ENCODE results near the gene PLEKHH3.

The PLEKHH3 gene

GRCh38 chr17:42684929-42685556 lies 8.2 kb upstream of the PLEKHH3 start:
- DNase-seq = no peak

DNA sequence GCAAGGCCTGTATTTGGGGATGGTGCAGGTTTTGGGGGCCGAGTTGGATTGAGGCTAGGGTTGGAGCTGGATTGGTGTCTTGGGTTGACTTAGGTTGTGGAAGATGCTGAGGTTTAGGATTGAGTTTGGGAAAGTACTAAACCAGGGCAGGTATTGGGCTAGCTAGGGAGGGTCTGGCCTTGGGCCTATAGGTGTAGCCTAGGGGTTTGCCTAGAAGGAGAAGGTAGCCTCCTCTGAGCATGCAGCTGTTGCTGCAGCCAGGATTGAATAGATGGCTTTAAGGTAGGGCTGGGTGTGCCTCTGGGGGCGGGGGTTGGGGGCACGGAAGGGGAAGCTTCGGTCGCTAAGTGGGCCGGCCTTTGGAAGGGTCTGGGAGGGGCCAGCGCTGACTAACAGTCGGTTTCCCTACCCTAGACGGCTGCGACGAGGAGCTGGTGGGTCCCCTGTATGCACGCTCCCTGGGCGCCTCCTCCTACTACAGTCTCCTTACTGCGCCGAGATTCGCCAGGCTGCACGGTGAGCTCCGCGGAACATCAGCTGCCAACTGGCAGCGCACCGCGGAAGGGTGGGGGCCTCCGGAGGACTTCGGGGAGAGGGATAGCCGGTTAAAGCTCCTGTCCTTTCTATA lies 6.7 kb upstream of the PLEKHH3 start:
- DNase-seq = no peak

DNA sequence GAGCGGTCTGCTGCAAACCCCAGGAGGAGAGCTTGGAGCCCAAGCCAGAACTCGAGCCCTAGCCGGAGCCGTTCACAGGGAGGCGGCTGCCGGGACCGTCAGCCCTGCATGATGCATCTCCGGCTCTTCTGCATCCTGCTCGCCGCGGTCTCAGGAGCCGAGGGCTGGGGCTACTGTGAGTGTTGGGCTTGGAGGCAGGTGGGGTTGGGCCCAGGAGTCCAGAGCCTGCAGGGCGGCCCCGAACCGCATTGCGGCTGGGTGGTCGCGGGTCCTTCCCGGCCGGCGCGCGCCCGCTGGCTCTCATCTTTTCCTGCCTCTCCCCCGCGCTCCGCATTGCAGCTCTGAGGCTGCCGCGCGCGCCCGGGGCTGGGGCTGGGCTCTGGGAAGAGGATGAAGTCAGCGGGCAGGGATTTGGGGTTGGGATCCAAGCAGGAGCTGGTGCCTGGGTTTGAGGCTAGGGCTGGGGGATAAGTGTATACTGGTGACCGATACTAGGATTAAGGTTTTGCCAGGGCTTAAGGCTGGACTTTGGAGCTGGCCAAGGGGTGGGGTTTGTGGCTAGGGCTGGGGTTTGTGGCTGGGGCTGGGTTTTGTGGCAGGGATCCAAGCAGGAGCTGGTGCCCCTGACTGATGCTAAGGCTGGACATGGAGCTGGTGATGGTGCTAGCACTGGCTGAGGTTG lies 6.1 kb upstream of the PLEKHH3 start:
- peak; percentile 37 for DNase-seq

GRCh38 chr17:42681976-42682721 lies 5.4 kb upstream of the PLEKHH3 start, which contains the start of gene CNTNAP1:
Gene CNTNAP1 (plus strand): TSS chr17:42682531. CDS start chr17:42682830, 299 bp downstream.
- DNase-seq = no peak

- DNase-seq = no peak
Measured at GRCh38 chr17:42680331-42680808, 3.6 kb upstream of the PLEKHH3 start.

- DNase-seq = peak; percentile 76
Measured at GRCh38 chr17:42679492-42680330, 2.9 kb upstream of the PLEKHH3 start.

GRCh38 chr17:42678951-42679491 lies 2.2 kb upstream of the PLEKHH3 start:
- DNase-seq = peak; percentile 51

- peak; percentile 83 for DNase-seq
Measured at GRCh38 chr17:42677921-42678781, 1.4 kb upstream of the PLEKHH3 start.

- peak; percentile 99 for DNase-seq
Measured at GRCh38 chr17:42677012-42677857, 441 bp upstream of the PLEKHH3 start.

DNA sequence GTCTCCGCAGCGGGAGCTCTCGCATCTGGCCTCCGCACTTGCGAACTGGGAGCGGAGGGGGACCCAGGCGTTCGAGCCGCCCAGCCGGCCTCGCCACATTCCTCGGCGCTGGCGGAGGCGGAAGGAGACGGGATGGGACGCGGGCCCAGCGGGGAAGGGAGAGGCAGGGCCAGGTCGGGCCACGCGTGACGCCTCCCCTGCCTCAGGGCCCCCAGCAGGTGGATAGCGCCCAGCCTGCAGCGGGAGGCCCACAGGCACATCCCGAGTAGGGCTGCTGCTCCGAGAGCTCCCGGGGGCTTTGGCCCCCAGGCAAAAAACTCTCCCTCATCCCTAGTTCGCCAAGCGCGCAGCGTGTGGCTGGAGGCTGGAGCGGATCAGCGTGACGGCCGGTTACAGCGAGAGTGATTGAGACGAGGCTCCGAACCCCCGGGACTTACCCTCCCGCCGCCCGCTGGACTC lies 800 bp downstream of the PLEKHH3 start:
- DNase-seq = no peak

DNA sequence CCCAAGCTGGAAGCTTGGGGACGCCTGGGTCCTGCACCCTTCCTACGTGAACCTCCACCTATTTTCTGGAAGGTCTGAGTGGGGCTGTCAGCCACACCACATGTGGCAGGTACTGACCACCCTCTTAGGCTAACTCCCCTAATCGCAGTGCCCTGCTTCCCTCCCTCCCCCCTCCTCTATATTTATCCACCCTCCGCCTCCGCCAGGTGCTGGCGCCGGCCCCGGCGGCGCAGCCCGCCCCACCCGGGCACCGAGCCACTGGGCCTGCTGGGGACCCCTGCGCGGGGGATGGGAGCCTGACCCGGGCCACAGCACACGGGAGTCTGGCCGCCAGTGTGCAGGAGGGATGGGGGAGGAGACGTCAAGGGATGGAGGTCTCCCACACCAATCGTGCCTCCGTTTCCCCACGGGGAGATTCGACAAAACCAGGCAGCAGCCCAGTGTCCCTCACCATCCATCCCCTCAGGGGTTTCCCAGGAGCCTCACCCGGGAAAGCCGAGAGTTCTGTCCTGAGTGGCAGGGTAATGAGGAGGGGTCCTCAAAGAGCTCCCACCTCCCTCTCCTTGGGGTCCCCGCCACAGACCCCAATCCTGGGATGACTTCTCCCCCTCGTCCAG lies 1.3 kb downstream of the PLEKHH3 start:
- no peak for DNase-seq

DNA sequence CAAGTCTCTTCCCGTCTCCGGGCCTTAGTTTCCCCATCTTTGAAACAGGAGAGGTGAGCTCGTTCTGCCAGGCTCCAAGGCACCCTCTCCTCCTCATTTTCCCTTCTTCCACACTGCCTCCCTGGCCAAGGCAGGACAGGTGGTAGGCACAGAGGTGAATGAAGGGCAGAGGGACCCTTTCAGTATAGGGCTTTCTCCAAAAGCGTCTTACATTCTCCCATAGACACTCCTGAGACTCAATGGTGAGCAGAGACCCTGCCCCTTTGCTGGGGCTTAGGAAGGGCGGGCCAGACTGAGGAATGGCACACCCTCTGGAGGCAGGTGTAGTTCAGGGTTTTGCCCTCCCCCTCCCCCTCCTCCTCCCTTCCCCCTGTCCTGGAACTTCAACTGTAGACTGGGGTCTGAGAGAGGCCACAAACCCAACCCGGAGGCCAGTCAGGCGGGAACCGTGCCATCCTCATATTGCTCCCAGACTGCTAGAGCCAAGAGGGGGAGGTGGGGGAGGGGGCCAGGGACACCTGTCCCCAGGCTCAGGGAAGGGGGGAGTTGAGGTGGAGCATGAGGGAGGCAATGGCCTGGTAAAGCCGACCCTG lies 1.9 kb downstream of the PLEKHH3 start:
- no peak for DNase-seq

DNA sequence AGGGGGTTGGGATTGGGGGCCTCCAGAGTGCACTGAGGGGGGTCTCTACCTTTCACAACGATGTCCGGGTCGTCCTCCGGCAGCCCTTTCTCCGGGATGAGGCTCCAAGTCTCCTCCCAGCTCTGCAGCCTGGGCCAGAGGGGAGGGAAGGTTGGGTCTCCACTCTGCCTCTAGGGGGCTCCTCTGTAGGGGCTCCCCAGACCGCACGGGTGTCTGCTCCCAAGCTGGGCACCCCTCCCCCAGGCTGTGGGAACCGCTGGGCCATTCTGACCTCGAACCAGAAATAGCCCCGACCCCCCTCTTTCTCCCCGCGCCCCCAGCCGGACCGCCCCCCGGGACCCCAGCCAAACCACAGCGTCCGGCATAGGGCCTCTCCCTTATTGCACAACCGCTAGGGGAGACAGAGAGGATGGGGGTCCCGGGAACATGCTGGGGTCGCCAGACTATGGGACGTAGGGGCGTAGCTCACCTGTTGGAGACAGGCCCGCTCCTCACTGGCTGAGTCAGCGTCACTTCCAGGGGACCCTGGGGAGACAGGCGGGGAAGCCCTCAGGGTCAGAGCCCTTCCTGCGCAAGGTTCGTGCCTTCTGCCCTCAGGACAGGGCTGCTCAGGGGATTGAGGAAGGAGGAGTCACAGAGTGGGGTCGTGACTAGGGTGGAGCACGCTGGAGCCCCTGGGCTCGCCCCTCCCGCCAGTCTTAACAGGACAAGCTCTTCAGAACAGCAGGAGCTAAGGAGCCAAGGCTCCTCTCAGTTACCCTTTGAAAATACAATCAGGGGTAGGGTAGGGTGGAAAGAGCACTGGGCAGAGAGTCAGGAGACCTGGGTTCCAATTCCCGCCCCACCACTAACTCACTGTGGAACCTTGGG lies 2.7 kb downstream of the PLEKHH3 start:
- no peak for DNase-seq

DNA sequence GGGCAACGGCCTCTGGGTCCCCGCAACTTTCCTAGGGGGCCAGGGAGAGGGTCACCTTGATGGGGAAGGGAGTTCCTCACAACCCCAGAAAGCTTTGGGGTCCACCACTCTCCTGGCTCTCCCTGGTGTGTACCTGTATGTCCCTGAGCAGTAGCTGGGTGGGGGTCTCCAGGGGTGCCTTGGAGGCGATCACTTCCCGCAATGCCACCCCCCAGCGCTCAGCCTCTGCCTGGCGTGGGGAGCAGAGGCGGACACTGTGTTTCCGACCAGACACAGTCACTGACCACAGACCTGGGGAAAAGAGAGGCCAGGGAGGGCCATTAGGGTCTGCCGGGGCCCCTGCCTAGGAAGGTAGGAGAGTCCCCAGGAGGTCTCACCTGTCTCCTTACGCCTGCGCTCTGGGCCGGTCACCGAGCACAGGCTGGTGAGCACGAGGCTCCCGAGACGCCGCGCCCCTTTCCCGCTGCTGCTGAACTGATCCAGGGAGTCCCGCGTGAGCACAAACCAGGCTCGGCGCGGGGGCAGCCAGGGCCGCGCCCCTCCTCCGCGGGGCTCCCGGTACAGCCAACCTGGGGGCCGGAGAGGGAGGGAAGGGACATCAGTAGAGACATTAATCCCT lies 3.4 kb downstream of the PLEKHH3 start:
- DNase-seq = no peak

DNA sequence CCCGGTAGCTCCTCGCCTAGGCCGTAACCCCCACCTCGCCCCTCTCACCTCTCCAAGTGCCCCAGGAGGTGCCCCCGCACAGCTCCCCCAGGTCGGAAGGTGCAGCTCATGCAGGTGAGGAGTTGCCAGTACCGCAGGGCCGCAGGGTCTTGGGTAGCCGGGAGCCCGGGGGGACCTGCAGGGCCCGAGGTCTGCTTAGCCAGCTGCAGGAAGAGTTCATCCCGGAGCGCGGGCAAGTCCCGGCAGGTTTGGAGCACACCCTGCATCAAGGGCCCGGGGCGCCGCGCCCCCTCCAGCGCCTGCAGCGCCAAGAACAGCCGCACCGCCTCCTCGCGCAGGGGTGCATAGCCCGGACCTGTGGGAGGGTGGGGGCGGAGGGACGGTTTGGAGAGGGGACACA lies 4.8 kb downstream of the PLEKHH3 start:
- DNase-seq = no peak

DNA sequence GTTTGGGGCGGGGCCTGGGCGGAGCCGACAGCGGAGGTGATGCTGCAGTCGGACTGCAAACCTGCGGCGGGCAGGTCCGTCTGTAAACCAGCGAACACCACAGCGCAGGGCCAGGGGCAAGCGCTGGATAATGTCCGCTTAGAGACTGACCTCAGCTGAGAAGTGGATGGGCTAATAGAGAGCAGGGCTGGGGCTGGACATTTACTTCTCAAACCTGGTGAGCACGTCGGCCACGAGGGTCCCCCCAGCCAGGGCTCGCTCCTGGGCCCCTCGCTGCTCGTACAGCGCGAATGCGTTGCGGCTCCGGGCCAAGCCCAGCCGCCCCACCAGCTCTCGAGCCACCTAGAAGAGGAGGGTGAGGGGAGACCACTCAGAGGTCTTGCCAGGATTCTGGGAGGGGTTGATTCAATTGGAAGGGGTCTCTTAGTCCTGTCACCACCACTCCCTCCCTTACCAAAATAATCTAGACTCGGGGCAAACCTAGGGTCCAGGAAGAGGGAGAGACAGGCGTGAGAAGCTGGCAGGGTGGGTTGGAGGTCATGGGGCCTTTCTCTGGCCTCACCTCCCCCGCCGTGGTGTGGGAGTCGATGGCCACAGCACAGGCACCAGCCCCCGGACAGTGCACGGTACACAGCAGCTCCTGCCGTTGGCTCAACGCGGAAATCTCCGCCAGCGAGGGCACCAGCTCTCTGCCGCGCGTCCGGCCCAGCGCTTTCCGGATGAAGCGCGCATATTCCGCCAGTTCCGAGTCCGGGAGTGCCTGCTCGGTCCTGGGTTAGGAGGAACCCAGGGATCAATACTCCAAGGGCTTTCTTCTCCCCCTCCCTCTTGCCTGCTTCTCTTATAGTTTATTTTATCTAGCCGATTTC lies 5.8 kb downstream of the PLEKHH3 start:
- no peak for DNase-seq

Data from activated naive CD4-positive, alpha-beta T cell treated with Interleukin-2 at 50 U/mL for 16 hours (primary cell).